COLO668 (cell line): ENCODE measurements around the gene SCAPER.
"Not testable (repeated sequence)": the region's sequence is repeated elsewhere in the genome, so short reads cannot be mapped to it uniquely, and the experiment has no call there.

Source experiments
- DNase-seq: peaks from one replicate; lab custom pipeline; 2025; ENCODE audit not compliant: unreplicated experiment; lab: John Stamatoyannopoulos, UW

The SCAPER gene

GRCh38 chr15:76433036-76433435, 472.1 kb downstream of the SCAPER start:
- DNase-seq: not testable (repeated sequence)

GRCh38 chr15:76432604-76433003, 472.5 kb downstream of the SCAPER start:
- DNase-seq: no peak

- no peak for DNase-seq
Observed at GRCh38 chr15:76431971-76432370, 473.2 kb downstream of the SCAPER start.

GRCh38 chr15:76430711-76431110, 474.4 kb downstream of the SCAPER start:
- DNase-seq: not testable (repeated sequence)

- DNase-seq: no peak
Observed at GRCh38 chr15:76429661-76430060, 475.5 kb downstream of the SCAPER start.

GRCh38 chr15:76426941-76427340, 478.2 kb downstream of the SCAPER start:
- DNase-seq: no peak

- no peak for DNase-seq
Observed at GRCh38 chr15:76418352-76419140, 486.6 kb downstream of the SCAPER start.

GRCh38 chr15:76401285-76401684, 503.9 kb downstream of the SCAPER start:
- no peak for DNase-seq

GRCh38 chr15:76398317-76399104, 506.6 kb downstream of the SCAPER start:
- DNase-seq: peak; percentile 44

GRCh38 chr15:76393614-76394013, 511.5 kb downstream of the SCAPER start:
- no peak for DNase-seq

- no peak for DNase-seq
Observed at GRCh38 chr15:76391847-76392246, 513.3 kb downstream of the SCAPER start.

GRCh38 chr15:76391309-76391708, 513.8 kb downstream of the SCAPER start:
- no peak for DNase-seq

GRCh38 chr15:76390571-76390970, 514.6 kb downstream of the SCAPER start:
- DNase-seq: no peak

GRCh38 chr15:76386926-76387325, 518.2 kb downstream of the SCAPER start:
- DNase-seq: no peak

GRCh38 chr15:76386178-76386577, 519.0 kb downstream of the SCAPER start:
- no peak for DNase-seq

GRCh38 chr15:76384409-76384808, 520.7 kb downstream of the SCAPER start:
- no peak for DNase-seq

GRCh38 chr15:76382987-76383728, 522.0 kb downstream of the SCAPER start:
- DNase-seq: no peak

- no peak for DNase-seq
Observed at GRCh38 chr15:76381366-76381765, 523.8 kb downstream of the SCAPER start.

GRCh38 chr15:76380249-76380648, 524.9 kb downstream of the SCAPER start:
- no peak for DNase-seq

GRCh38 chr15:76378691-76379090, 526.4 kb downstream of the SCAPER start:
- DNase-seq: no peak

GRCh38 chr15:76377751-76378150, 527.4 kb downstream of the SCAPER start:
- no peak for DNase-seq

- no peak for DNase-seq
Observed at GRCh38 chr15:76377217-76377616, 527.9 kb downstream of the SCAPER start.
